ENCODE results near the gene PDCD11.
A peak's percentile ranks its signal among the peaks of the same experiment; 100 is the strongest.

Gene PDCD11

DNA sequence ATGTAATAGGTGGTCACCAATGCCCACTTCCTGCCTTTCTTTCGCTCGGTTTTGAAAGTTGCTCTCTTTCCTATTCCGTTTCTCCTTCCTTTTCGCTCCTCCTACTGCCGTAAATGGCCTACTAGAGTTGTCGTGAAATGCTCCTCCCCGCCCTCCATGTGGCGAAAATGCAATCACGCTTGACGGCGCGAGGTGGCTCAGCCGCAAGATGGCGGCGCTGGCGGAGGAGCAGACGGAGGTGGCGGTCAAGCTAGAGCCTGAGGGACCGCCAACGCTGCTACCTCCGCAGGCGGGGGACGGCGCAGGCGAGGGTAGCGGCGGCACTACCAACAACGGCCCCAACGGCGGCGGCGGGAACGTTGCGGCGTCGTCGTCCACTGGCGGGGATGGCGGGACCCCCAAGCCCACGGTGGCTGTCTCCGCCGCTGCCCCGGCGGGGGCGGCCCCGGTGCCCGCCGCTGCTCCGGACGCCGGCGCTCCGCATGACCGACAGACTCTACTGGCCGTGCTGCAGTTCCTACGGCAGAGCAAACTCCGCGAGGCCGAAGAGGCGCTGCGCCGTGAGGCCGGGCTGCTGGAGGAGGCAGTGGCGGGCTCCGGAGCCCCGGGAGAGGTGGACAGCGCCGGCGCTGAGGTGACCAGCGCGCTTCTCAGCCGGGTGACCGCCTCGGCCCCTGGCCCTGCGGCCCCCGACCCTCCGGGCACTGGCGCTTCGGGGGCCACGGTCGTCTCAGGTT, 28.5 kb upstream of the PDCD11 start, which contains the start of gene TAF5:
TAF5 (plus strand) TSS at position 195 of the 737 bp plus-strand sequence; CDS start at position 209, 14 bp downstream.
- Histone ChIP-seq H3K4me1 (ENCODE audit: insufficient read depth, low read length, severe bottlenecking) (peaks cover 31% of the 10 kb centered on the region), H3K9me3 (ENCODE audit: low read length) (no peaks in the 10 kb centered on the region), H3F3A (ENCODE audit: insufficient read depth, low read length) (no peaks in the 10 kb centered on the region), H3K27ac (ENCODE audit: low read depth, low read length, poor library complexity, severe bottlenecking) (peak within 1 kb of the TSS; percentile 71), H2AFZ (ENCODE audit: low read length) (no peak within 1 kb of the TSS), H3K79me2 (ENCODE audit: insufficient read depth, low read length) (peaks cover 22% of the 10 kb centered on the region), H3K4me2 (ENCODE audit: low read length) (peak within 1 kb of the TSS; percentile 70), H3K27me3 (ENCODE audit: insufficient read depth, low read length) (no peaks in the 10 kb centered on the region), H4K20me1 (ENCODE audit: insufficient read depth, low read length) (no peaks in the 10 kb centered on the region), H3K9me2 (ENCODE audit: low read depth, low read length) (no peaks in the 10 kb centered on the region), H3K9ac (ENCODE audit: low read length) (peak within 1 kb of the TSS; percentile 86), H3K4me3 (ENCODE audit: low read depth, low read length, poor library complexity, severe bottlenecking) (peak within 1 kb of the TSS; percentile 89), H3K36me3 (ENCODE audit: insufficient read depth, low read length) (peaks cover 8% of the 10 kb centered on the region; the same call in 1 of the 2 replicates)
- no peak for TF ChIP-seq EZH2 (IDR thresholded peaks at IDR 0.05; ENCODE audit: borderline replicate concordance, low read length)
- TF ChIP-seq, protein P1, sequence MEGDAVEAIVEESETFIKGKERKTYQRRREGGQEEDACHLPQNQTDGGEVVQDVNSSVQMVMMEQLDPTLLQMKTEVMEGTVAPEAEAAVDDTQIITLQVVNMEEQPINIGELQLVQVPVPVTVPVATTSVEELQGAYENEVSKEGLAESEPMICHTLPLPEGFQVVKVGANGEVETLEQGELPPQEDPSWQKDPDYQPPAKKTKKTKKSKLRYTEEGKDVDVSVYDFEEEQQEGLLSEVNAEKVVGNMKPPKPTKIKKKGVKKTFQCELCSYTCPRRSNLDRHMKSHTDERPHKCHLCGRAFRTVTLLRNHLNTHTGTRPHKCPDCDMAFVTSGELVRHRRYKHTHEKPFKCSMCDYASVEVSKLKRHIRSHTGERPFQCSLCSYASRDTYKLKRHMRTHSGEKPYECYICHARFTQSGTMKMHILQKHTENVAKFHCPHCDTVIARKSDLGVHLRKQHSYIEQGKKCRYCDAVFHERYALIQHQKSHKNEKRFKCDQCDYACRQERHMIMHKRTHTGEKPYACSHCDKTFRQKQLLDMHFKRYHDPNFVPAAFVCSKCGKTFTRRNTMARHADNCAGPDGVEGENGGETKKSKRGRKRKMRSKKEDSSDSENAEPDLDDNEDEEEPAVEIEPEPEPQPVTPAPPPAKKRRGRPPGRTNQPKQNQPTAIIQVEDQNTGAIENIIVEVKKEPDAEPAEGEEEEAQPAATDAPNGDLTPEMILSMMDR (IDR thresholded peaks at IDR 0.05; ENCODE audit: low read length), result no peak

DNA sequence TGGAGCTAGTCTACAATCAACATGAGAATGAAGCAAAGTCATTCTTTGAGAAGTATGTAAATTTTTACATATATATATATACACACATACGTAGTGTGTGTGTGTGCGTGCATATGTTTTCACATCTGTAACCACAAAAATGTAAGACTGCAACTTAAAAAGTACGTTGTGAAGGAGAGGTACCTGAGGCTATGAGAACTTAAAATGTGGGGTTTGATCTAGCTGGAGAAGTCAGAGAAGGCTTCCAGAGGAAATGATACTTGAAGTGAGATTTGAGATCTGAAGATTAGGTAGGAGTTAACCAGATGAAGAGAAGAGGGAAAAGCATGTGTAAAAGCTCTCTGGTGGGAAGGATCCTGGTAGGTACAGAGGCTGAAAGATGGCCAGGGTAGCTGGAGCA, 22.9 kb upstream of the PDCD11 start:
- TF ChIP-seq, protein P1 (IDR thresholded peaks at IDR 0.05; ENCODE audit: low read length), result no peak
- no peak for TF ChIP-seq EZH2 (IDR thresholded peaks at IDR 0.05; ENCODE audit: borderline replicate concordance, low read length)
- Histone ChIP-seq H3K36me3 (ENCODE audit: insufficient read depth, low read length) (peaks cover 61% of the 10 kb centered on the region), H3K9ac (ENCODE audit: low read length) (no peak overlapping the region), H3K27ac (ENCODE audit: low read depth, low read length, poor library complexity, severe bottlenecking) (no peak overlapping the region), H3K79me2 (ENCODE audit: insufficient read depth, low read length) (peaks cover 22% of the 10 kb centered on the region), H3K9me3 (ENCODE audit: low read length) (no peaks in the 10 kb centered on the region), H3K4me2 (ENCODE audit: low read length) (no peak overlapping the region), H2AFZ (ENCODE audit: low read length) (no peak overlapping the region), H3F3A (ENCODE audit: insufficient read depth, low read length) (no peaks in the 10 kb centered on the region), H4K20me1 (ENCODE audit: insufficient read depth, low read length) (no peaks in the 10 kb centered on the region), H3K4me3 (ENCODE audit: low read depth, low read length, poor library complexity, severe bottlenecking) (no peak overlapping the region), H3K9me2 (ENCODE audit: low read depth, low read length) (no peaks in the 10 kb centered on the region), H3K4me1 (ENCODE audit: insufficient read depth, low read length, severe bottlenecking) (peaks cover 27% of the 10 kb centered on the region), H3K27me3 (ENCODE audit: insufficient read depth, low read length) (no peaks in the 10 kb centered on the region)

DNA sequence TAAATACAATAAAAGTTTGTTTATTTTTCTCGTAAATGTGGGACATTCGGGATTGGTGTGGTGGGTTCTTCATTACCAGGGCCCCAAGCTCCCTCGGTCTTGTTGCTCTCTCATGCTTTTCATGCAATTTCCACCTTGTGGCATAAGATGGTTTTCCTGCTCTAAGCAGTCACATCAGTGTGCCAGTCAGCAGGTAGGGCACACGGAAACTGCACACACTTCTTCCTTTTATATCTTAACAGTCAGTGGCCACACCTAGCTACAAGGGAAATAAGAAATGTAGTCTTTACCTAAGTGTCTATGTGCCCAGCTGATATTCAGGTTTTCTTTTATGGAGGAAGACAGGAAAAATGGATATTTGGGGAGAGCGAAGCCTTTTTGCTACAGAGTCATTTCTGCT, 22.2 kb upstream of the PDCD11 start:
- Histone ChIP-seq H3K4me1 (ENCODE audit: insufficient read depth, low read length, severe bottlenecking) (peaks cover 24% of the 10 kb centered on the region), H3K4me2 (ENCODE audit: low read length) (no peak overlapping the region), H4K20me1 (ENCODE audit: insufficient read depth, low read length) (no peaks in the 10 kb centered on the region), H3K79me2 (ENCODE audit: insufficient read depth, low read length) (peaks cover 21% of the 10 kb centered on the region), H3K9ac (ENCODE audit: low read length) (no peak overlapping the region), H2AFZ (ENCODE audit: low read length) (no peak overlapping the region), H3K27me3 (ENCODE audit: insufficient read depth, low read length) (no peaks in the 10 kb centered on the region), H3K27ac (ENCODE audit: low read depth, low read length, poor library complexity, severe bottlenecking) (no peak overlapping the region), H3K36me3 (ENCODE audit: insufficient read depth, low read length) (peaks cover 65% of the 10 kb centered on the region), H3K4me3 (ENCODE audit: low read depth, low read length, poor library complexity, severe bottlenecking) (no peak overlapping the region), H3K9me3 (ENCODE audit: low read length) (no peaks in the 10 kb centered on the region), H3K9me2 (ENCODE audit: low read depth, low read length) (no peaks in the 10 kb centered on the region), H3F3A (ENCODE audit: insufficient read depth, low read length) (no peaks in the 10 kb centered on the region)
- TF ChIP-seq, protein P1 (IDR thresholded peaks at IDR 0.05; ENCODE audit: low read length), result no peak
- TF ChIP-seq EZH2 (IDR thresholded peaks at IDR 0.05; ENCODE audit: borderline replicate concordance, low read length), result no peak
